ENCODE measurements around the gene HOXD10.

HOXD10 gene

GRCh38 chr2:176145085-176145969, 28.7 kb downstream of the HOXD10 start:
- no peak for TF ChIP-seq GATA2 (IDR thresholded peaks at IDR 0.05; ENCODE audit: low read depth, low read length)
- TF ChIP-seq GATA3 (IDR thresholded peaks at IDR 0.05; ENCODE audit: low read depth, low read length), result no peak

DNA sequence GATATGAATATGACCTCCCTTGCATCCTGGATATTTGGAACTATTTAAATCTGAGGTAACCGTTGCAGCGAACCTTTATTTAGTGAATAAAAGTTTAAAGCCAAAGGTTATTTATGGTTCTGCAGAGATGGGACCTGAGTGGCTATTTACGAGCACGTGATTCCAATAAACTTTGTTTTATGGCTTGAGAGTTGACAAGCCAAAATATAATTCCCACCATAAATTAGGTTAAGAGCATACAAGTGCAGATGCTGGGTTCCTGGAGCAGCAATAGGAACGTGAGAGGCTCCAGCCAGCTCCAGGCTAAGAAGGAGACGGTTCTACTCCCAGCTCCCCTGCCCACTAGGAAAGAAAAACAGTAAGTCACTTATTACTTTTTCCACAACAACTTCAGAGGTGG, 29.5 kb downstream of the HOXD10 start:
- TF ChIP-seq GATA3 (IDR thresholded peaks at IDR 0.05; ENCODE audit: low read depth, low read length), result no peak
- TF ChIP-seq GATA2 (IDR thresholded peaks at IDR 0.05; ENCODE audit: low read depth, low read length), result no peak

GRCh38 chr2:176146645-176147044, 30.1 kb downstream of the HOXD10 start:
- TF ChIP-seq GATA3 (IDR thresholded peaks at IDR 0.05; ENCODE audit: low read depth, low read length) (no peak), GATA2 (IDR thresholded peaks at IDR 0.05; ENCODE audit: low read depth, low read length) (no peak)

- TF ChIP-seq GATA3 (IDR thresholded peaks at IDR 0.05; ENCODE audit: low read depth, low read length) (no peak), GATA2 (IDR thresholded peaks at IDR 0.05; ENCODE audit: low read depth, low read length) (no peak; the same call in 1 of the 2 replicates)
These were observed 30.7 kb downstream of the HOXD10 start for GRCh38 chr2:176147210-176147799.

GRCh38 chr2:176147800-176148496, 31.4 kb downstream of the HOXD10 start:
- TF ChIP-seq GATA3 (IDR thresholded peaks at IDR 0.05; ENCODE audit: low read depth, low read length) (no peak), GATA2 (IDR thresholded peaks at IDR 0.05; ENCODE audit: low read depth, low read length) (no peak)

DNA sequence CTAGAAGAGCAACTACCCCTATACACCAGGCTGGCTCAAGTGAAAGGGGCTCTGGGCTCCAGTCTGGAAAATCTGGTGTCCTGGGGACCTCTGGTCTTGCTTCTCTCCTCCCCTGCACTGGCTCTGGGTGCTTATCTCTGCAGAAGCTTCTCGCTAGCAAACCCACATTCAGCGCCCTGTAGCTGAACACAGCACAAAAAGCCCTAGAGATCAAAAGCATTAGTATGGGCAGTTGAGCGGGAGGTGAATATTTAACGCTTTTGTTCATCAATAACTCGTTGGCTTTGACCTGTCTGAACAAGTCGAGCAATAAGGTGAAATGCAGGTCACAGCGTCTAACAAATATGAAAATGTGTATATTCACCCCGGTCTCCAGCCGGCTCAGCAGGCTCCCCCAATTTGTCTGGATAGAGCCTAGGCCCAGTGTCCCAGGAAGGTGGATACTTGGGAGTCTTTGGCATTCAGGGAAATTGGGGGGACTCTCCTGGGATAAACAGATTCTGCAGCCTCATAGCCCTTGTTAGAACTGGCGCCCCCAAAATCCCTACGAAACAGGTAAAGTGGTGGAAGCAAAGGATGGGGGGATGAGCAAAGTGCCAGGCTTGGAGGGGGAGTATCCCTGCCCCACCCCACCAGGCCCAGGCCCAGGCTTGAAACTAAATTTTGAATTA, 32.3 kb downstream of the HOXD10 start:
- TF ChIP-seq GATA2 (IDR thresholded peaks at IDR 0.05; ENCODE audit: low read depth, low read length), result no peak
- TF ChIP-seq GATA3 (IDR thresholded peaks at IDR 0.05; ENCODE audit: low read depth, low read length), result no peak

DNA sequence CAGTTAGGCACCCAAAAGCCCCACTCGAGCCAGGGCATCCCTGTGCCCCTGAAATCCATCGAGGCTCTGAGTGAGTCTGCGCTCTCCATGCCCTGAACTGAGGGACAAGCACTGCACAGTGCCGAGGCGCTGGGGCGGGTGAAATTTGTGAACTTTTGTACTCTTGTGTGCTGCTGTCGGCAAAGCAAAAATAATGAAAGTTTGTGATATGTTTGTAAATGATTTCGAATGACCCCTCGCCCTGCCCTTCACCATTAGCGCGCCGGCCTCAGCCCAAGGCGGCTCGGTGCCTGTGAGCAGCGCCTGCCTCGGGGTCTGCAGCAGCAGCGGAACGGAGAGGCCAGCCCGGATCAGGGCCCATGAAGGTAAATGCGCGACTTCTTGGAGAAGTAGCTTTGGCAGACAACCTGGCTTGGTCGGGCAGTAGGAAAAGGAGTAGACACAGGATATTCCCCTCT, 32.9 kb downstream of the HOXD10 start:
- no peak for TF ChIP-seq GATA2 (IDR thresholded peaks at IDR 0.05; ENCODE audit: low read depth, low read length)
- no peak for TF ChIP-seq GATA3 (IDR thresholded peaks at IDR 0.05; ENCODE audit: low read depth, low read length)

- TF ChIP-seq GATA3 (IDR thresholded peaks at IDR 0.05; ENCODE audit: low read depth, low read length), result no peak
These were observed 33.5 kb downstream of the HOXD10 start for GRCh38 chr2:176149939-176150583.

GRCh38 chr2:176150584-176151441, 34.2 kb downstream of the HOXD10 start:
- TF ChIP-seq GATA3 (IDR thresholded peaks at IDR 0.05; ENCODE audit: low read depth, low read length) (no peak), GATA2 (IDR thresholded peaks at IDR 0.05; ENCODE audit: low read depth, low read length) (no peak)

DNA sequence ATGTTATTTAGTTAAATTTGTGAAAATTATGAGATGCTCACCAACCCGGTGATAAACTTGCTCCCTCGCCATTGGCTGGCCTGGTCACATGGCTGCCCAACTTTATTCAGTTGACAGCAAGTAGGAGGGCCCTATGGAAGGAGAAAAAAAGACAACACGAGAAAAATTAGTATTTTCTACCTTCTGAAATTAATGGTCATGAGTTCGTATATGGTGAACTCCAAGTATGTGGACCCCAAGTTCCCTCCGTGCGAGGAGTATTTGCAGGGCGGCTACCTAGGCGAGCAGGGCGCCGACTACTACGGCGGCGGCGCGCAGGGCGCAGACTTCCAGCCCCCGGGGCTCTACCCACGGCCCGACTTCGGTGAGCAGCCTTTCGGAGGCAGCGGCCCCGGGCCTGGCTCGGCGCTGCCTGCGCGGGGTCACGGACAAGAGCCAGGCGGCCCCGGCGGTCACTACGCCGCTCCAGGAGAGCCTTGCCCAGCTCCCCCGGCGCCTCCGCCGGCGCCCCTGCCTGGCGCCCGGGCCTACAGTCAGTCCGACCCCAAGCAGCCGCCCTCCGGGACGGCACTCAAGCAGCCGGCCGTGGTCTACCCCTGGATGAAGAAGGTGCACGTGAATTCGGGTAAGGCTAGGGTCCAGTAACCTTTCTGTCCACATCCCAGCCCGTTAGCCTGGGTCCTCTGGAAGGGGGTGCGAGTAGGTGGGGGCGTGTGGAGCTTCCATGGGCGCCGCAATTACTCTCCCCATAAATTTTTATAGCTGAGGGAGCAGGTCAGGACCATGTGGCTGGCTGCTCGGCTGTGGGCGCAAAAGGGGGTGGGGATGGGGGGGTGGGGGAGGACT, 35.1 kb downstream of the HOXD10 start, which contains the start of gene HOXD4:
Gene HOXD4 (plus strand): TSS at position 109 of the 846 bp plus-strand sequence. CDS start 84 bp downstream, at position 193.
- no peak for TF ChIP-seq GATA2 (IDR thresholded peaks at IDR 0.05; ENCODE audit: low read depth, low read length)
- no peak for TF ChIP-seq GATA3 (IDR thresholded peaks at IDR 0.05; ENCODE audit: low read depth, low read length)

DNA sequence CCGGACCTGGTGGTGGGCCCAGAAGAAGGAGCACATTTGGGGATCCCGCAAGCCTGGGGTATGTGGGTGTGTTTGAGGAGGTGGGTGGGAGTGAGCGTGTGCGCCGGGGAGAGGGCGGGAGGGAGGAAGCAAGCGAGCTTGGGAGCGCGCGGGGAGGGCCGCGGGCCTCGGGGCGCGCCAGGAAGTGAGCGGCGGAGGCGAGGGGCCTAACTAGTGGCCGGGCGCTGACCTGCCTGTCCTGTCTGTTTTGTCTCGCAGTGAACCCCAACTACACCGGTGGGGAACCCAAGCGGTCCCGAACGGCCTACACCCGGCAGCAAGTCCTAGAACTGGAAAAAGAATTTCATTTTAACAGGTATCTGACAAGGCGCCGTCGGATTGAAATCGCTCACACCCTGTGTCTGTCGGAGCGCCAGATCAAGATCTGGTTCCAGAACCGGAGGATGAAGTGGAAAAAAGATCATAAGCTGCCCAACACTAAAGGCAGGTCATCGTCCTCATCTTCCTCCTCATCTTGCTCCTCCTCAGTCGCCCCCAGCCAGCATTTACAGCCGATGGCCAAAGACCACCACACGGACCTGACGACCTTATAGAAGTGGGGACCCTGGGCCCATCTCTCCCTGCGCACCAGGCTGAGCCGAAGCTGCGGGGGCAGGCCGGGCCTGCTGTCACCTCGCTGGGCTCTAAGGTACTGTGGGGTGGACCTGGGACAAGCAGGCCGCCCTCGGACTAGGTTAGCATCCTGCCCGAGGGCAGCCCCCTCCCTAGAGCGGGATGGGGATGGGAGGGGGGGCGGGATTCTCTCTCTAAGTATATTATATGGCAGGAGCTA, 36.0 kb downstream of the HOXD10 start:
- TF ChIP-seq GATA2 (IDR thresholded peaks at IDR 0.05; ENCODE audit: low read depth, low read length) (no peak), GATA3 (IDR thresholded peaks at IDR 0.05; ENCODE audit: low read depth, low read length) (no peak)

Measured in SH-SY5Y (cell line).